Neural cell (in vitro differentiated cells): ENCODE data around the gene ADGRG6. TPM values are rescaled to one million over a fixed set of nuclear protein-coding genes. Genes with fewer than 3 reads are reported as not detected.

ENCODE experiments used
- H2AFZ ChIP-seq: fragments of 200-600, 300-800 bp; sonication (generic), shearing (Covaris generic); 2 replicates; pipeline ENCODE4 v1.6.0; 2014; ENCODE audit warnings: low read depth, mild to moderate bottlenecking, antibody characterized with exemption, low read length, moderate library complexity
- H3F3A ChIP-seq: fragments of 200-600 bp; shearing (Covaris generic); 2 replicates; pipeline ENCODE4 v1.6.1; 2016; ENCODE audit warnings: mild to moderate bottlenecking, moderate library complexity, mixed read lengths, antibody characterized with exemption, low read length; ENCODE audit not compliant: insufficient read depth, poor library complexity, severe bottlenecking
- H3K27ac ChIP-seq: fragments of 200-600, 300-800 bp; sonication (generic), shearing (Covaris generic); 2 replicates; pipeline ENCODE4 v1.5.1; 2014; ENCODE audit warnings: mild to moderate bottlenecking, low read length, moderate library complexity
- H3K27me3 ChIP-seq: fragments of 300-800, 200-600 bp; sonication (generic), shearing (Covaris generic); 2 replicates; pipeline ENCODE4 v1.6.0; 2014; ENCODE audit warnings: mild to moderate bottlenecking, low read depth, low read length, moderate library complexity; ENCODE audit not compliant: insufficient read depth
- H3K36me3 ChIP-seq: fragments of 300-800, 200-600 bp; sonication (generic), shearing (Covaris generic); 2 replicates; pipeline ENCODE4 v1.5.1; 2014; ENCODE audit warnings: mild to moderate bottlenecking, antibody characterized with exemption, low read length, moderate library complexity; ENCODE audit not compliant: insufficient read depth
- H3K4me2 ChIP-seq: fragments of 300-800, 200-600 bp; sonication (generic), shearing (Covaris generic); 2 replicates; pipeline ENCODE4 v1.6.0; 2014; ENCODE audit warnings: mild to moderate bottlenecking, low read length
- H3K4me3 ChIP-seq: fragments of 300-800, 200-600 bp; sonication (generic), shearing (Covaris generic); 2 replicates; pipeline ENCODE4 v1.5.1; 2014; ENCODE audit warnings: mild to moderate bottlenecking, low read length, moderate library complexity
- H3K79me2 ChIP-seq: fragments of 200-600 bp; shearing (Covaris generic); replicated peaks from 2 replicates; pipeline ENCODE4 v1.6.0; 2014; ENCODE audit warnings: mild to moderate bottlenecking, low read length, moderate library complexity; ENCODE audit not compliant: insufficient read depth
- H3K9ac ChIP-seq: fragments of 300-800, 200-600 bp; sonication (generic), shearing (Covaris generic); 2 replicates; pipeline ENCODE4 v1.6.1; 2016; ENCODE audit warnings: mild to moderate bottlenecking, low read length, mixed read lengths
- H3K9me2 ChIP-seq: fragments of 200-600 bp; shearing (Covaris generic); 2 replicates; pipeline ENCODE4 v1.6.1; 2016; ENCODE audit warnings: mild to moderate bottlenecking, low read length, mixed read lengths; ENCODE audit not compliant: insufficient read depth
- H3K9me3 ChIP-seq: fragments of 200-600, 300-800 bp; sonication (generic), shearing (Covaris generic); 2 replicates; pipeline ENCODE4 v1.6.1; 2016; ENCODE audit warnings: mild to moderate bottlenecking, mixed run types, low read length, moderate library complexity, mixed read lengths
- H4K20me1 ChIP-seq: fragments of 200-600 bp; shearing (Covaris generic); 2 replicates; pipeline ENCODE4 v1.6.1; 2016; ENCODE audit warnings: mild to moderate bottlenecking, mixed run types; ENCODE audit not compliant: insufficient read depth
- CTCF ChIP-seq: fragments of 450-650 bp; IDR thresholded peaks from 2 replicates; pipeline ENCODE4 v1.5.1; 2014; ENCODE audit warnings: antibody characterized with exemption, mild to moderate bottlenecking, moderate library complexity; ENCODE audit not compliant: poor library complexity, severe bottlenecking
- EP300 ChIP-seq: fragments of 450-650 bp; conservative IDR thresholded peaks from 2 replicates; pipeline ENCODE4 v1.6.1; 2014; ENCODE audit warnings: antibody characterized with exemption, mild to moderate bottlenecking, moderate library complexity; ENCODE audit not compliant: poor library complexity, severe bottlenecking
- EZH2 ChIP-seq: fragments of 200-600, 300-800 bp; shearing (Covaris generic), sonication (generic); IDR thresholded peaks from 2 replicates; pipeline ENCODE4 v1.6.1; 2014; ENCODE audit warnings: antibody characterized with exemption, low read length, borderline replicate concordance, mild to moderate bottlenecking; ENCODE audit not compliant: insufficient read depth, poor library complexity, severe bottlenecking
- MXI1 ChIP-seq: fragments of 450-650 bp; conservative IDR thresholded peaks from 2 replicates; pipeline ENCODE4 v1.6.1; 2014; ENCODE audit warnings: antibody characterized with exemption, mild to moderate bottlenecking; ENCODE audit not compliant: poor library complexity, severe bottlenecking
- POLR2AphosphoS5 ChIP-seq: IDR thresholded peaks from 2 replicates; pipeline ENCODE4 v1.6.1; 2012
- RAD21 ChIP-seq: fragments of 450-650 bp; conservative IDR thresholded peaks from 2 replicates; pipeline ENCODE4 v1.6.1; 2014; ENCODE audit warnings: antibody characterized with exemption, mild to moderate bottlenecking, moderate library complexity
- SMC3 ChIP-seq: fragments of 450-650 bp; conservative IDR thresholded peaks from 2 replicates; pipeline ENCODE4 v1.6.1; 2014; ENCODE audit warnings: antibody characterized with exemption, mild to moderate bottlenecking, moderate library complexity; ENCODE audit not compliant: poor library complexity
- TAF1 ChIP-seq: IDR thresholded peaks from 2 replicates; pipeline ENCODE4 v1.6.1; 2012; ENCODE audit warnings: low read depth
- polyA plus RNA-seq: library from polyadenylated mRNA; depleted of rRNA; stranded (reverse); fragments of >200 nt; gene quantifications from 2 replicates; pipeline ENCODE4 v1.2.3, GENCODE V29; 2014
- TF ChIP-seq, protein P1 (sequence below): IDR thresholded peaks from 2 replicates; pipeline ENCODE4 v1.6.1; 2012; ENCODE audit warnings: borderline replicate concordance

The ADGRG6 gene
- polyA plus RNA-seq, 1 donor from 2014 or later = 0.37 TPM

GRCh38 chr6:142286088-142286409 is 15.8 kb upstream of the ADGRG6 start:
- no peak for TF ChIP-seq RAD21
- TF ChIP-seq, protein P1, sequence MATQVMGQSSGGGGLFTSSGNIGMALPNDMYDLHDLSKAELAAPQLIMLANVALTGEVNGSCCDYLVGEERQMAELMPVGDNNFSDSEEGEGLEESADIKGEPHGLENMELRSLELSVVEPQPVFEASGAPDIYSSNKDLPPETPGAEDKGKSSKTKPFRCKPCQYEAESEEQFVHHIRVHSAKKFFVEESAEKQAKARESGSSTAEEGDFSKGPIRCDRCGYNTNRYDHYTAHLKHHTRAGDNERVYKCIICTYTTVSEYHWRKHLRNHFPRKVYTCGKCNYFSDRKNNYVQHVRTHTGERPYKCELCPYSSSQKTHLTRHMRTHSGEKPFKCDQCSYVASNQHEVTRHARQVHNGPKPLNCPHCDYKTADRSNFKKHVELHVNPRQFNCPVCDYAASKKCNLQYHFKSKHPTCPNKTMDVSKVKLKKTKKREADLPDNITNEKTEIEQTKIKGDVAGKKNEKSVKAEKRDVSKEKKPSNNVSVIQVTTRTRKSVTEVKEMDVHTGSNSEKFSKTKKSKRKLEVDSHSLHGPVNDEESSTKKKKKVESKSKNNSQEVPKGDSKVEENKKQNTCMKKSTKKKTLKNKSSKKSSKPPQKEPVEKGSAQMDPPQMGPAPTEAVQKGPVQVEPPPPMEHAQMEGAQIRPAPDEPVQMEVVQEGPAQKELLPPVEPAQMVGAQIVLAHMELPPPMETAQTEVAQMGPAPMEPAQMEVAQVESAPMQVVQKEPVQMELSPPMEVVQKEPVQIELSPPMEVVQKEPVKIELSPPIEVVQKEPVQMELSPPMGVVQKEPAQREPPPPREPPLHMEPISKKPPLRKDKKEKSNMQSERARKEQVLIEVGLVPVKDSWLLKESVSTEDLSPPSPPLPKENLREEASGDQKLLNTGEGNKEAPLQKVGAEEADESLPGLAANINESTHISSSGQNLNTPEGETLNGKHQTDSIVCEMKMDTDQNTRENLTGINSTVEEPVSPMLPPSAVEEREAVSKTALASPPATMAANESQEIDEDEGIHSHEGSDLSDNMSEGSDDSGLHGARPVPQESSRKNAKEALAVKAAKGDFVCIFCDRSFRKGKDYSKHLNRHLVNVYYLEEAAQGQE = no peak
- TF ChIP-seq EP300 = no peak
- no peak for TF ChIP-seq POLR2AphosphoS5
- no peak for TF ChIP-seq EZH2
- TF ChIP-seq CTCF = no peak
- TF ChIP-seq MXI1 = no peak
- no peak for TF ChIP-seq SMC3
- TF ChIP-seq TAF1 = no peak
- Histone ChIP-seq H3K9ac (no peak overlapping the region), H4K20me1 (no peaks in the 10 kb centered on the region), H3K36me3 (no peaks in the 10 kb centered on the region), H3K9me2 (no peaks in the 10 kb centered on the region), H3K4me3 (no peak overlapping the region), H3K9me3 (no peaks in the 10 kb centered on the region), H3K79me2 (no peaks in the 10 kb centered on the region), H2AFZ (no peak overlapping the region), H3K27me3 (no peaks in the 10 kb centered on the region), H3F3A (no peaks in the 10 kb centered on the region), H3K4me2 (no peak overlapping the region), H3K27ac (no peak overlapping the region)

DNA sequence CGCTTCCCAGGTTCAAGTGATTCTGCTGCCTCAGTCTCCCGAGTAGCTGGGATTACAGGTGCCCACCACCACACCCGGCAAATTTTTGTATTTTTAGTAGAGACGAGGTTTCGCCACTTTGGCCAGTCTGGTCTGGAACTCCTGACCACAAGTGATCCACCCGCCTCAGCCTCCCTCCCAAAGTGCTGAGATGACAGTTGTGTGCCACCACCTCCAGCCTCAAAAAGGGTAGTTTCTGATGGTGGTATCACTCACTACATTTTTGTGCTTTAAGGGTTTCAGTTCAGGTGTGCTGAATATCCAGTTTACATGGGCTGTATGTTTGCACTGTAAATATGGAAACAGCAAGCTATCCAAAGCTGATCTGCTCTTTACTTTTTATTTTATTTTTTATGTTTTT is 12.1 kb upstream of the ADGRG6 start:
- Histone ChIP-seq H3K4me2 (no peak overlapping the region), H3K27me3 (no peaks in the 10 kb centered on the region)

More for the DNA sequence above, 12.1 kb upstream of the ADGRG6 start:
- Histone ChIP-seq H3K9me2 (no peaks in the 10 kb centered on the region), H3K27ac (no peak overlapping the region), H3F3A (no peaks in the 10 kb centered on the region), H2AFZ (no peak overlapping the region), H3K9me3 (no peaks in the 10 kb centered on the region), H3K4me3 (no peak overlapping the region), H3K79me2 (no peaks in the 10 kb centered on the region), H3K36me3 (no peaks in the 10 kb centered on the region), H4K20me1 (no peaks in the 10 kb centered on the region), H3K9ac (no peak overlapping the region)
- no peak for TF ChIP-seq CTCF
- no peak for TF ChIP-seq EZH2
- TF ChIP-seq, protein P1 = no peak
- TF ChIP-seq RAD21 = no peak
- no peak for TF ChIP-seq EP300
- TF ChIP-seq SMC3 = no peak
- TF ChIP-seq MXI1 = no peak
- TF ChIP-seq POLR2AphosphoS5 = no peak
- TF ChIP-seq TAF1 = no peak
